ENCODE measurements around the gene THAP12.

- TF ChIP-seq REST (IDR thresholded peaks at IDR 0.05; ENCODE audit: low read depth), result no peak
- TF ChIP-seq CTCF (IDR thresholded peaks at IDR 0.05 in 2 of 3, conservative IDR thresholded peaks at IDR 0.05 in 1 of 3; ENCODE audit: borderline replicate concordance in 1 of 3, insufficient read depth in 1 of 3, low read depth in 2 of 3, low read length in 2 of 3), result no peak
Measured at GRCh38 chr11:76335842-76336241, 45.1 kb downstream of the THAP12 start.
